Brain microvascular endothelial cell (primary cell): ENCODE data around the gene DPH1.

Experiments used
- DNase-seq: peaks from one replicate; pipeline ENCODE4 v3.0.0-alpha.2; 2020
- H3K27ac ChIP-seq: fragments of 250-450 bp; sonication (Bioruptor Pico); 2 replicates; pipeline ENCODE4 v1.5.1; 2020; ENCODE audit warnings: mild to moderate bottlenecking, moderate library complexity
- H3K27me3 ChIP-seq: fragments of 250-450 bp; sonication (Bioruptor Pico); replicated peaks from 2 replicates; pipeline ENCODE4 v1.5.1; 2020; ENCODE audit warnings: mild to moderate bottlenecking
- H3K36me3 ChIP-seq: fragments of 250-450 bp; sonication (Bioruptor Pico); replicated peaks from 2 replicates; pipeline ENCODE4 v1.5.1; 2020; ENCODE audit warnings: mild to moderate bottlenecking
- H3K4me3 ChIP-seq: 2 replicates; pipeline ENCODE4 v1.5.1; 2011; ENCODE audit warnings: low read depth, mild to moderate bottlenecking, control low read depth, low read length, moderate library complexity
- CTCF ChIP-seq: IDR thresholded peaks from 2 replicates; pipeline ENCODE4 v1.5.1; 2011; ENCODE audit warnings: low read depth, mild to moderate bottlenecking, moderate library complexity, low read length, control low read depth, inconsistent platforms; ENCODE audit errors: missing control alignments
- in situ Hi-C: cut with HindIII; loops from 2 replicates; pipeline ENCODE4 v1.10.0; 2017; ENCODE audit warnings: low sequenced_read_pairs, low pct_ligation_motif_present

Gene DPH1

GRCh38 chr17:2042390-2042847, 12.5 kb downstream of the DPH1 start:
- peak overlapping the region; percentile 85 for H3K4me3 ChIP-seq
- H3K36me3 ChIP-seq, result peaks cover 10% of the 10 kb centered on the region
- peak; percentile 67 for TF ChIP-seq CTCF
- no peaks in the 10 kb centered on the region for H3K27me3 ChIP-seq
- peak overlapping the region; percentile 88 for H3K27ac ChIP-seq
- in situ Hi-C loops, result no loop called here
- DNase-seq, result no peak

- H3K27ac ChIP-seq, result no peak overlapping the region
- H3K27me3 ChIP-seq, result no peaks in the 10 kb centered on the region
- TF ChIP-seq CTCF, result peak; percentile 30
- H3K4me3 ChIP-seq, result peak overlapping the region; percentile 85
- peaks cover 10% of the 10 kb centered on the region for H3K36me3 ChIP-seq
- in situ Hi-C loops, result no loop called here
- DNase-seq, result no peak
These were observed 13.0 kb downstream of the DPH1 start for GRCh38 chr17:2042933-2043332.

- H3K4me3 ChIP-seq, result no peak overlapping the region
- H3K36me3 ChIP-seq, result peaks cover 5% of the 10 kb centered on the region
- no peak for TF ChIP-seq CTCF
- no peak for DNase-seq
- no peaks in the 10 kb centered on the region for H3K27me3 ChIP-seq
- in situ Hi-C loops, result no loop called here
- peak overlapping the region; percentile 4 for H3K27ac ChIP-seq
These were observed 13.8 kb downstream of the DPH1 start for GRCh38 chr17:2043785-2044184.

- no peak for DNase-seq
- no peak for TF ChIP-seq CTCF
- Histone ChIP-seq H3K4me3 (no peak overlapping the region), H3K27me3 (no peaks in the 10 kb centered on the region), H3K27ac (no peak overlapping the region), H3K36me3 (peaks cover 5% of the 10 kb centered on the region)
- in situ Hi-C loops, result no loop called here
These were observed 14.4 kb downstream of the DPH1 start for GRCh38 chr17:2044263-2044894.

- in situ Hi-C loops, result no loop called here
- Histone ChIP-seq H3K27me3 (no peaks in the 10 kb centered on the region), H3K36me3 (peaks cover 5% of the 10 kb centered on the region), H3K4me3 (no peak overlapping the region), H3K27ac (no peak overlapping the region)
- no peak for DNase-seq
- no peak for TF ChIP-seq CTCF
These were observed 17.6 kb downstream of the DPH1 start for GRCh38 chr17:2047590-2047989.

GRCh38 chr17:2048805-2049204, 18.9 kb downstream of the DPH1 start:
- H3K4me3 ChIP-seq, result peak overlapping the region; percentile 67
- in situ Hi-C loops, result no loop called here

More at GRCh38 chr17:2048805-2049204, 18.9 kb downstream of the DPH1 start:
- TF ChIP-seq CTCF, result no peak
- H3K36me3 ChIP-seq, result no peaks in the 10 kb centered on the region
- no peak overlapping the region for H3K27ac ChIP-seq
- DNase-seq, result no peak
- no peaks in the 10 kb centered on the region for H3K27me3 ChIP-seq
